Measurements from ENCODE around the gene KLC1.
A peak's percentile ranks its signal among the peaks of the same experiment; 100 is the strongest.

The KLC1 gene

DNA sequence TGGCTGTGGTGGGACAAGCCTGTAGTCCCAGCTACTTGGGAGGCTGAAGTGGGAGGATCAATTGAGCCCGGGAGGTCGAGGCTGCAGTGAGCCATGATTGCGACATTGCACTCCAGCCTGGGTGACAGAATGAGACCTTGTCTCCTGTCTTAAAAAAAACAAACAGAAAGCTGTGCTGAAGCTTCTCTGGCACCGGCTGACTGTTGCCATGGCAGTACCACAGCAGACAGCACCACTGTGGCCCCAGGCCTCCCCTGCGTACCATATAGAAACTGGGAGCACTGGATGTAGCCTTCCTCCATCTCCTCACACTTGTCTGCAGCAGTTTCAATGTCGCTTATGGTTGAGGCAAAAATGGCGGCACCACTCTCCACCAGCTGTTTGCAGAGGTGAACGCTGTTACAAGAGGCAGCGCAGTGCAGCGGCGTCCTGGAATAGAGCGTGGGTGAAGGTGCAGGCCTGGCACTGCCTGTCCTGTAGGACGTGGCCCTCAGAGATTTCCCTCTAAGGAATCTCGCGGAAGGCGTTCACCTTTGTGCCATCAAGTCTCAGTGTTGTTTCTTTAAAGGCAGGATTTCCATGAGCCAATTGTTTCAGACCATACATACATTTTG, 108.5 kb downstream of the KLC1 start:
- Histone ChIP-seq H3K27ac (ENCODE audit: low read length) (peak overlapping the region; percentile 76), H3K9me3 (ENCODE audit: control insufficient read depth in 2 of 2, low read length in 2 of 2) (no peaks in the 10 kb centered on the region), H3K9ac (ENCODE audit: low read length in 2 of 2) (no peak overlapping the region)

GRCh38 chr14:103738166-103738565, 109.2 kb downstream of the KLC1 start:
- Histone ChIP-seq H3K27me3 (ENCODE audit: control insufficient read depth in 1 of 2, insufficient read depth in 2 of 2, low read length in 2 of 2) (no peaks in the 10 kb centered on the region), H3K27ac (ENCODE audit: low read length) (no peak overlapping the region), H3K4me3 (ENCODE audit: low read length in 2 of 2) (no peak overlapping the region), H3K9ac (ENCODE audit: low read length in 2 of 2) (no peak overlapping the region), H3K4me1 (ENCODE audit: control insufficient read depth, insufficient read depth, low read length) (peaks cover 37% of the 10 kb centered on the region), H3K9me3 (ENCODE audit: control insufficient read depth in 2 of 2, low read length in 2 of 2) (no peaks in the 10 kb centered on the region), H3K36me3 (ENCODE audit: control insufficient read depth in 2 of 2, insufficient read depth in 2 of 2, low read length in 2 of 2) (peaks cover 24 to 36% of the 10 kb centered on the region in 2 donors)

More for the DNA sequence above, 108.5 kb downstream of the KLC1 start:
- Histone ChIP-seq H3K4me3 (ENCODE audit: low read length in 2 of 2) (no peak overlapping the region), H3K36me3 (ENCODE audit: control insufficient read depth in 2 of 2, insufficient read depth in 2 of 2, low read length in 2 of 2) (peaks cover 28 to 42% of the 10 kb centered on the region in 2 donors), H3K4me1 (ENCODE audit: control insufficient read depth, insufficient read depth, low read length) (peaks cover 37% of the 10 kb centered on the region), H3K27me3 (ENCODE audit: control insufficient read depth in 1 of 2, insufficient read depth in 2 of 2, low read length in 2 of 2) (no peaks in the 10 kb centered on the region)

GRCh38 chr14:103738701-103739451, 109.9 kb downstream of the KLC1 start:
- Histone ChIP-seq H3K36me3 (ENCODE audit: control insufficient read depth in 2 of 2, insufficient read depth in 2 of 2, low read length in 2 of 2) (peaks cover 18 to 32% of the 10 kb centered on the region in 2 donors), H3K9ac (ENCODE audit: low read length in 2 of 2) (no peak overlapping the region)

DNA sequence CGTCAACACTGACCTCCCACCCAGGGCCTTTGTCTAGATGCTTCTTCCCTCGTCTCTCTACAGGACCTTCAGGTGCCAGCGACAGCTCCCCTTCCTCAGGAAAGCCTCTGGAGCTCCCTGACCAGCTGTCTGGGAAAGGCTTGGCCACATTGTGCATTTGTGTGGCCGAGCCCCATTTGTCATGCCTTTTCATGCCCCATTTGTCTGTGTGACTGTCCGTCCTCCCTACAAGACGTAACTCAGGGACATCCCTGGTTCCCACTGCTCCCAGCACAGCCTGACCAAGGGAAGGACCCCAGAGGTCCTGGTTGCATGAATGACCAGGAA, 110.4 kb downstream of the KLC1 start:
- no peak overlapping the region for H3K9ac ChIP-seq (ENCODE audit: low read length in 2 of 2)
- H3K27ac ChIP-seq (ENCODE audit: low read length), result no peak overlapping the region
- peaks cover 14 to 31% of the 10 kb centered on the region in 2 donors for H3K36me3 ChIP-seq (ENCODE audit: control insufficient read depth in 2 of 2, insufficient read depth in 2 of 2, low read length in 2 of 2)
- H3K27me3 ChIP-seq (ENCODE audit: control insufficient read depth in 1 of 2, insufficient read depth in 2 of 2, low read length in 2 of 2), result no peaks in the 10 kb centered on the region
- no peak overlapping the region for H3K4me3 ChIP-seq (ENCODE audit: low read length in 2 of 2)
- H3K9me3 ChIP-seq (ENCODE audit: control insufficient read depth in 2 of 2, low read length in 2 of 2), result no peaks in the 10 kb centered on the region
- peaks cover 36% of the 10 kb centered on the region for H3K4me1 ChIP-seq (ENCODE audit: control insufficient read depth, insufficient read depth, low read length)

More at GRCh38 chr14:103738701-103739451, 109.9 kb downstream of the KLC1 start:
- Histone ChIP-seq H3K9me3 (ENCODE audit: control insufficient read depth in 2 of 2, low read length in 2 of 2) (no peaks in the 10 kb centered on the region), H3K27me3 (ENCODE audit: control insufficient read depth in 1 of 2, insufficient read depth in 2 of 2, low read length in 2 of 2) (no peaks in the 10 kb centered on the region), H3K4me1 (ENCODE audit: control insufficient read depth, insufficient read depth, low read length) (peaks cover 37% of the 10 kb centered on the region), H3K27ac (ENCODE audit: low read length) (no peak overlapping the region), H3K4me3 (ENCODE audit: low read length in 2 of 2) (no peak overlapping the region)

DNA sequence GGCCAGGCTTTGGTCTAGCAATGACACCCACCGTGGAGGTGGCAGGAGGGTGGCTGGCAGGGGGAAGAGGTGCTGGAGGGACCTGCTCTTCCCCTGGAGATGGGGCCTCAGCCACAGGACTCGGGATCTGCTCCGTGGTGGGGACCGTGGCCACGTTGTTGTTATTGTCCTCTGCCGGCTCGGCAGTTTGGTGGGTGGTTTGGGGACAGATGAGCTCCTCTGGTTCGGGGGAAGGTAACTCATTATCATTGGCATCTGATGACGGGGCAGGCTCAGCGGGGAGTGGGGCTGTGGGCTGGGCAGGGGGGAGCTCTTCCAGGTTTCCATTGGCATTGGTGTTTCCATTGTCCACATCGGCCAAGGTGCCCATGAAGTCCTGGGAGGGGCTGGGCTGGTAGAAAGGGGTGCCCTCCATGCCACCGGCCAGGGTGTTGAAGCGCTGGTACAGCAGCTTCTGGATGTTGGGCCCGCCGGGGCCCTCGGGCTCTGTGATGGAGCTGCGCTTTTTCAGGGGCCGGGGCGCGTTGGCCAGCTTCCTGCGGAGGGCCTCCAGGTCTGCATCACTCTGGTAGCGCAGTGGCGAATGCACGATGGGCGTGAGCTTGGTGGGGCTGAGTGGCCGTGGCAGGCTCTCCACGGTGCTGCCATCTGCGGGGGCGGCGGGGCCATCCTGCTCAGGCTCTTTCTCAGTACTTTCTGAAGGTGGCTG, 110.9 kb downstream of the KLC1 start:
- Histone ChIP-seq H3K27ac (ENCODE audit: low read length) (no peak overlapping the region), H3K27me3 (ENCODE audit: control insufficient read depth in 1 of 2, insufficient read depth in 2 of 2, low read length in 2 of 2) (no peaks in the 10 kb centered on the region), H3K9me3 (ENCODE audit: control insufficient read depth in 2 of 2, low read length in 2 of 2) (no peaks in the 10 kb centered on the region), H3K9ac (ENCODE audit: low read length in 2 of 2) (no peak overlapping the region), H3K4me3 (ENCODE audit: low read length in 2 of 2) (no peak overlapping the region), H3K36me3 (ENCODE audit: control insufficient read depth in 2 of 2, insufficient read depth in 2 of 2, low read length in 2 of 2) (peaks cover 12 to 33% of the 10 kb centered on the region in 2 donors), H3K4me1 (ENCODE audit: control insufficient read depth, insufficient read depth, low read length) (peaks cover 33% of the 10 kb centered on the region)

DNA sequence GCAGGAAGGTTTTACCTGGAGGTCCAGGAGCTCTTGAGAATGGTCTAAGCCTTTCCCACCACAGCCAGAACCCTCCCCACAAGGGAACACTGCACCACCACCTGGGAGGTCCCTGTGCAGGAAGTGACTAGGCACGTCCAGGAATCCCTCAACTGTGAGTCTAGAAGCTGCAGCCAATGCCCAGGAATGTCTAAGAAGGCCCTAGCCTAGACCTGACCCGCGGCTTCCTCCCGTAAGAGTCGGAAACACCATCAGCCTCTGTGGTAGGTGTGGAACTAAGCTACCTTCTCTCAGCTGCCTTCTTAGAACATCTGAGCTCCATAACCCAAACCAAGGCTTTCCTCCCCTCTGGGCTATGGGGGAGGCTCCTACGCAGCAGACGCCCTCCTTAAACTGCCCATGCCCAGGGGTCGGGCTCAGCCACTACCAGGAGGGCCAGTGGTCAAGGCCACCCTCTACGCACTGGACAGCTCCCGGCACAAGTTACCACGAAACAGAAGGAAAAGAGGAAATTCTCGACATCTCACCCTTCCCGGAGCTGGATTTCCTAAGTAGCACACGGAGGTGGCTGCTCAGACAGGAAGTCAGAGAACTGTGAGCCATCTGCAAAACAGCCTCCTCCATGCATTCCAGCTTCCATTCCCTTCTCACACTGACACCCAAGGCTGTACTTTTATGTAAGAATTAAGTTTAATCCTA, 112.1 kb downstream of the KLC1 start:
- no peak overlapping the region for H3K9ac ChIP-seq (ENCODE audit: low read length in 2 of 2)

DNA sequence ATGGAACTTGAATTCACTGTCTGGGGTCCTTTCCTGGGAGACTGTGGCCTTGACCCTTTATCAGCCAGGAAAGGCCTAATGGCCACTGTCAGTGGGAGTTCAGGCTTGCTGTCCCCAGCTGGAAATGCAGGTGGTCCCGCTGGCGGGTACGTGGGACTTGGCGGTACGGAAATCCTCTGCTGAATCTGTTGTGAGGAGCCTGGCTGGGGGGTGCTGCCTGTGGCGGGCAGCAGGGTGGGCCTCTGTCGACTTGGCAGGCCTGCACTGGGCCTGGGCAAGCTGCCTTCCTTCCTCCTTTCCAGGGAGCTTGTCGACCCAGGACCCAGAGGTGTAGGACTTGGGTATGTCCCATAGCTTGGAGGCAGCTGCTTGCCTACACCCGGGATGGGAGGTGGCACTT, 112.9 kb downstream of the KLC1 start:
- Histone ChIP-seq H3K4me1 (ENCODE audit: control insufficient read depth, insufficient read depth, low read length) (peaks cover 14% of the 10 kb centered on the region), H3K27ac (ENCODE audit: low read length) (no peak overlapping the region), H3K4me3 (ENCODE audit: low read length in 2 of 2) (no peak overlapping the region), H3K9me3 (ENCODE audit: control insufficient read depth in 2 of 2, low read length in 2 of 2) (no peaks in the 10 kb centered on the region), H3K36me3 (ENCODE audit: control insufficient read depth in 2 of 2, insufficient read depth in 2 of 2, low read length in 2 of 2) (peaks cover 12 to 45% of the 10 kb centered on the region in 2 donors), H3K9ac (ENCODE audit: low read length in 2 of 2) (no peak overlapping the region), H3K27me3 (ENCODE audit: control insufficient read depth in 1 of 2, insufficient read depth in 2 of 2, low read length in 2 of 2) (no peaks in the 10 kb centered on the region)

More for the DNA sequence above, 112.1 kb downstream of the KLC1 start:
- H3K27ac ChIP-seq (ENCODE audit: low read length), result no peak overlapping the region
- H3K4me3 ChIP-seq (ENCODE audit: low read length in 2 of 2), result no peak overlapping the region
- H3K9me3 ChIP-seq (ENCODE audit: control insufficient read depth in 2 of 2, low read length in 2 of 2), result no peaks in the 10 kb centered on the region
- peaks cover 22% of the 10 kb centered on the region for H3K4me1 ChIP-seq (ENCODE audit: control insufficient read depth, insufficient read depth, low read length)
- no peaks in the 10 kb centered on the region for H3K27me3 ChIP-seq (ENCODE audit: control insufficient read depth in 1 of 2, insufficient read depth in 2 of 2, low read length in 2 of 2)
- H3K36me3 ChIP-seq (ENCODE audit: control insufficient read depth in 2 of 2, insufficient read depth in 2 of 2, low read length in 2 of 2), result peaks cover 12 to 38% of the 10 kb centered on the region in 2 donors

- no peaks in the 10 kb centered on the region for H3K27me3 ChIP-seq (ENCODE audit: control insufficient read depth in 1 of 2, insufficient read depth in 2 of 2, low read length in 2 of 2)
- H3K27ac ChIP-seq (ENCODE audit: low read length), result no peak overlapping the region
- no peak overlapping the region for H3K9ac ChIP-seq (ENCODE audit: low read length in 2 of 2)
- no peak overlapping the region for H3K4me3 ChIP-seq (ENCODE audit: low read length in 2 of 2)
- H3K36me3 ChIP-seq (ENCODE audit: control insufficient read depth in 2 of 2, insufficient read depth in 2 of 2, low read length in 2 of 2), result peaks cover 12 to 47% of the 10 kb centered on the region in 2 donors
- H3K9me3 ChIP-seq (ENCODE audit: control insufficient read depth in 2 of 2, low read length in 2 of 2), result no peaks in the 10 kb centered on the region
- peaks cover 6% of the 10 kb centered on the region for H3K4me1 ChIP-seq (ENCODE audit: control insufficient read depth, insufficient read depth, low read length)
Measured at GRCh38 chr14:103742499-103743255, 113.7 kb downstream of the KLC1 start.

GRCh38 chr14:103743691-103744090, 114.7 kb downstream of the KLC1 start:
- Histone ChIP-seq H3K27me3 (ENCODE audit: control insufficient read depth in 1 of 2, insufficient read depth in 2 of 2, low read length in 2 of 2) (no peaks in the 10 kb centered on the region), H3K27ac (ENCODE audit: low read length) (no peak overlapping the region), H3K4me1 (ENCODE audit: control insufficient read depth, insufficient read depth, low read length) (peaks cover 2% of the 10 kb centered on the region), H3K4me3 (ENCODE audit: low read length in 2 of 2) (no peak overlapping the region), H3K36me3 (ENCODE audit: control insufficient read depth in 2 of 2, insufficient read depth in 2 of 2, low read length in 2 of 2) (peaks cover 8 to 49% of the 10 kb centered on the region in 2 donors), H3K9ac (ENCODE audit: low read length in 2 of 2) (no peak overlapping the region), H3K9me3 (ENCODE audit: control insufficient read depth in 2 of 2, low read length in 2 of 2) (no peaks in the 10 kb centered on the region)

Measured in stomach smooth muscle (tissue), 2 donors.